Hematopoietic multipotent progenitor cell (in vitro differentiated cells): Measurements from ENCODE around the gene PALLD. TPM values are rescaled to one million over a fixed set of nuclear protein-coding genes. Genes with fewer than 3 reads are reported as not detected.

Source experiments
- DNase-seq, 3 donors: peaks; one replicate each; pipeline ENCODE4 v3.0.0-alpha.2; 2011 to 2015; ENCODE audit warnings: low read depth in 2 of 3, low spot score in 2 of 3
- total RNA-seq: library from RNA; depleted of rRNA; stranded (reverse); fragments of >200 nt; gene quantifications from one replicate; pipeline ENCODE4 v1.2.3, GENCODE V29; 2012

Gene PALLD
- total RNA-seq, 1 donor: 5.9 TPM

DNA sequence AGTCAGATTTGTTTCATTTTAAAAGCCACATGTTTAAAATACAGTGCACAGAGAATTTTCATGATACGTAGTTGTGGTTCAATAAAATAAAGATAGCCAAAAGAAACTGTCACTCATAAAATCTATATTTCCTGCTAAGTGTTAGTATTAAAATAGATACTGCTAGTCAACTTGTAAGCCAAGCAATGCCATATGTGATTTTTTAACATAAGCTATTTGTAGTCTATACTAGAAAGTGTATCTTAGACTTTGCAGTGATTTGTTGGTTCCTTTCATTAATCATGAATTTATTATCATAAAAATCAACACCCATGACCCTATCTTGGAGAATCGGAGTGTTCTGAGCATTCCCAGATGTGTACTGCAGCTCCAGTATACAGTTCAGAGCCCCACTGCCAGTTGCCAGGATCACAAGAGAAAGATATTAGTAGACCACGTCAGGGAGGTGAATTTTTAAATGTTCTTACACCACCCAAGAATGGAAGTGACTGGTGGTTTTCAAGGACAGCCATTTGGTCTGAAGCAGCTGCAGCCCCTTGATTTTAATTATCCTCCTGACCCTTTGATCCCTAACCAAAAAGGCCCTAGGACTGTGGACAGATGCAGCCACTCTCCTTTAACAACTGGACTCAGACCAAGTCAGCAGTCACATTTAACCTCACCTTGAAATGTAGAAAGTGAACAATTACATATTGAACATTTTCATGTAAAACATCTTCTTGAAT, 163.1 kb downstream of the PALLD start:
- DNase-seq: no peak

DNA sequence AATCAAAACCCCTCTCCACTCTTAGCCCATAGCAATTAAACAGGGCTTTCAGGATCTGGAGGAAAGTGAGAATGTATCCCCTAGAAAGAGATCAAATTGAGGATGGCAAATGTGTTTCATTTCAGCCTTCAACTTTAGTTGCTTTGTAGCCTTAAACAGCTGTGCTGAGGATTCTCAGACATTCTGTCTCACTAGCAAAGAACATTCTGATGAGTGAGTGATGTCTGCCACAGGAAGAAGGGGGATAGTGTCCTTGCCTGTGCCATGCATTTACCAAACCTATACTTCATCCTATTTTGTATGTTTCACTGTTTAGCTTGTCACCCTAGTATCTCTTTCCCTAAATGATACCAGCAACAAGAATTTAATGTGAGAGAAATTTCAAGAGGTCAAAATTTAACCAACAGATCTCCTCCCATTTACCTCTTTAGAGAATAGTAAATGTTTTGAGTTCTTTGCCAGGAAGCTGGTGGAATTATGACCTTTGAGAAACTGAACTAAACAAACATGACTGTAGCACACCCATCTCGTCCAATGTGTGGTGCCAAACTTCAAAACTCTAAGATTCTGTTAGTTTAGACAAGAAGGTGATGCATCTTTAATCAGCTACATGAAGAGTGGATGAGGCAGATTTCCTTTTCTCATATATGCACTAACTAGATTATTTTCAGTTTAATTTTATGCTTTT, 165.6 kb downstream of the PALLD start:
- DNase-seq: no peak

DNA sequence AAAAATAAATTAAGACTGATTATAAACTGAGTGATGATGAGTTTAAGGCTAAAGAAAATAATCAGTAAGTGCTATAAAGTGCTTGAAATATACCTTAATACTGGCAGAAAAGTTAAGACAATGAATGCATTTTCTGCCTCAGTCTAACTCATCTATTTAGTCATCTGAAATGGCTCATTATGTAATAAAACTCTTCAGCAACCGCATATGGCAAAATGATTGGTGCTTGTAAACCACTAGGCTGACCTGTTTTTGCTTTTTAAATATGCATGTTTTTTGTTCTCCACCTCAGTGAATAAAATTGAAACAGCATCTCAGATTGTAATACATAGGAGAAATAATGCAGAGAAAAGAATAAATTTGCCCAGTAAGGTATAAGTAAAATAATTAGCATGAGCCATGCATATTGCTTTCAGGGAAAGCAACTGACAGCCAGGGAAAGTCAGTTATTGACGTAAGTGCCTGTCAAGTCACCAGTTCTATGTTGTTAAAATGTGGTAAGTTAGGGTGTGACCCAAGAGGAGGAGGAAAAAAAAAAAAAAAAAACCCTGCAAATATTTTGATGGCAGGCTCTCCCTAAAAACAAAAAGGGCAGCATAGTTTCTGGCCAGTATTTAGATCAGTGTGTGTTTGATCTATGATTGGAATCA, 167.5 kb downstream of the PALLD start:
- DNase-seq: no peak

DNA sequence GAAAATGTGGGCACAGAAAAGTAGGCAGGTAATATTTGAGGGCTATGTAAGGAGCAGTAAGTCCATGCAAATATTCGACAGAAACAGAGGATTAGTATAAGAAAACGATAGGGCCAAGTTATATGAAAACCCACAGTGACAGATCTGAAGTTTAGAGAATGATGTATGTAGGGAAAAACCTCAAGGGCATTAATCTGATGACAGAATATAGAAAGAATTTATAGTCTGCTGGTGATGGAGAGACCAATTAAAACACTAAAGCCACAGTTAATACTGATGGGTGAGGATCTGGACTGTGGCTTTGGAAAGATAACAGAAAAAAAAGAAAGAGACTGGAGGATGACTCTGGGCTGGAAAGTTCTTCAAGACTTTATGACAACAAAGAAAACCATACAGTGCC, 169.7 kb downstream of the PALLD start:
- no peak for DNase-seq

DNA sequence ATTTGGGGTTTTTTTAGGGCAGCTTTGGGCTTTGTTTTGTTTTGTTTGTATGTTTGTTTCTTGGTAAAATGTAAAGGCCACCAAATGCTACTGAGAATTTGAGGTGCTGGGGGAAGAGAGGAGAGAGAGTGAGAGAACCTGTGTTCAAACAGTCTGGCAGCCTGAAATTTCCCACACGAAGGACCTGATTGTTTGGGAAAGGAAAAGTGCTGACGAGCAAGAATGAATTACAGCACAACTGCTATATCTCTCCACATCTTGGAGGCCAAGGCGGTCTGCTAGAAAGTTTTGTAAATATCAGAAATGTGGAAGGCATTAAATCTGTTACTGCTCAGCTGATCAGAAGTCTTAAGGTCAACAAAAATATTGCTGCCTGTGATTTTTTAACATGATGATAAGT, 170.5 kb downstream of the PALLD start:
- DNase-seq: no peak

DNA sequence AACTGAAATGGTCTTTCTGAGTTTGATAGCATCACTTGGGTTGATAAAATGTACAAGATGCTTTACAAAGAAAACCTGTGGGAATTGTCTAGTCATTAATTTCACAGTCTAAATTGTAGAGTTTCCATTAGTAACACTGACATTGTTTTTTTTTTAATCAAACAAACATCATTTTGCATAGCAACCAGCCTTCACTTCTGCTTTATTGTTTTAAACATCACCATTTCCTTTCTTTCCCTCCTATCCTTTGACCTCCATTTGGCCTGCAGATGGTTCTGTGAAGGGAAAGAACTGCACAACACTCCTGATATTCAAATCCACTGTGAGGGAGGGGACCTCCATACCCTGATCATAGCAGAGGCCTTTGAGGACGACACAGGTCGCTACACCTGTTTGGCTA, 171.1 kb downstream of the PALLD start:
- peak in 1 of 3 donors; percentile 55 for DNase-seq

DNA sequence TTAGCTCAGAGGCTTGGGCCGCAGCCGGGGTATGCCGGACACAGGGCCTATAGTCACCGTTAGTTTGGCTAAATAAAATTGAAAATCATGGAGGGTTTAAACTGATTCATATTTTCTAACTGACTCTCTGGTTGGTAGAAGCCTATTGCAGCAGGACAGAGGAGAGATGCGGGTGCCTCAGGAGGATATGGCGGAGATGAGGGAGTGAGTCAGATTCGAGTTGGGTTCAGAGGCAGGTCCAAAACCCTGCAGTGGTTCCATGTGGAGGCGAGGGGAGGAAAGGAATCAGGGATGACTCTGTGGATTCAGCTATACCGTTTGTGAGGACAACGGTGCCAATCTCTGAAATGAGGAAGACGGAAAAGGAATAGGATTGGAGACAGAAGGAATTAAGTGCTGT, 176.6 kb downstream of the PALLD start:
- no peak for DNase-seq

DNA sequence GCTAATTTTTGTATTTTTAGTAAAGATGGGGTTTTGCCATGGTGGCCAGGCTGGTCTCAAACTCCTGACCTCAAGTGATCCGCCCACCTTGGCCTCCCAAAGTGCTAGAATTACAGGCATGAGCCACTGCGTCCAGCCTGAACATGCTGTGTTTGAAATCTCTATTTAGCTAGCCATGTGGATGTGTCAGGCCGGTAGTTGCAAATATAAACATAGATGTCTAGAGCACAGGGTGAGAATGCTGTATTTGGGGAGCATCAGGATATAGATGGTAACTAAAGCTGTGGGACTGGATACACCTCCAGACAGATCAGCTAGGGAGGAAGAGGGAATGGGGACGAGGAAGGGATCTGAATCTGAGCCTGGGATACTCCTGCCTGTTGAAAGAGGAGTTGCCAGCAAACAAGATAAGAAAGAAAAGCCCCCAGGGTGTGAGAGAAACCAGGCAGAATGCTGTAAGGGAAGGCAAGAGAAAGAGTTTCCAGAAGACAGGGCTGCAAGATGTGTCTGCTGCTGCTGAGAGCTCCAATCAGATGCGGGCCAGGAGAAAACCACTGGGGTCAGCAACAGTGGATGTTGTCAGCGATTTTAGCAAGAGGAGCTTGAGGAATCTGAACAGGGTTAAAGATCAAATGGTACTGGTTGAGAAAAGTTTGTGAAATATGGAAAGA, 177.4 kb downstream of the PALLD start:
- no peak for DNase-seq

DNA sequence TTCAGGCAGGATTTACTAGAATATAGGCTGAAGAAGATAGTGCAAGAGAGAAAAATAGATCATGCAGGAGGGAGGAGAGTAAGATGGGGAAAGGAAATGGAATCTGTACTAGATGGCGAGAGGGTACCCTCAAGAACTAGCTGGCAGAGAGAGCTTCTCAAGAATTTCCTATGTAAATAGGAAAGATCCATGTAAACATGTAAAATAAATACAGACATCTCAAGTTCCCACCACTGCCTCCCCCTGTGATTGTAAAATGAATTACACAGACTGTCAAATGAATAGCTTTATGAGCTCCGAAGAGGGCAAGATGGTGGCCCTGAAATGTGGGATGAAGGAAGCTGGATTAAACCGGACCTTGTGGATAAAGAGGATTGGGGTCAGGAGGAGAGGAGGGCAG, 178.0 kb downstream of the PALLD start:
- no peak for DNase-seq

DNA sequence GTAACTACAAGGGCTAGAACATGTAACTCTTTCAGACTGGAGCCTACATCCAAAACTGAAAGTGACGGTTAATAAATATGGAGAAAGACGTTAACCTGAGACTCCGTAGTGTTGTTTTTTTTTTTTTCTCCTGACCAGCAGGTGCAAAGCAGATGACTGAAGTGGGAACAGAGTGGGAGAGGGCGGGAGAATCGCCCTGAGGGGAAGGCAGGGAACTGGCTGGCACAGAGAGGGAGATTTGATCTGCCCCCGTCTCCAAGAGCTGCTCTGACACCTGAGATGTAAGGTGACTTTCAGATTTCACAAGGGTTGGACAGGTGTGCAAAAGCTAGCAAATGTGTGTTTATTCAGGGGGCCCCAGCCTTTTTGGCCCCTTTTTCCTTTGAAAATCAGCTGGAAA, 180.2 kb downstream of the PALLD start:
- DNase-seq: no peak

DNA sequence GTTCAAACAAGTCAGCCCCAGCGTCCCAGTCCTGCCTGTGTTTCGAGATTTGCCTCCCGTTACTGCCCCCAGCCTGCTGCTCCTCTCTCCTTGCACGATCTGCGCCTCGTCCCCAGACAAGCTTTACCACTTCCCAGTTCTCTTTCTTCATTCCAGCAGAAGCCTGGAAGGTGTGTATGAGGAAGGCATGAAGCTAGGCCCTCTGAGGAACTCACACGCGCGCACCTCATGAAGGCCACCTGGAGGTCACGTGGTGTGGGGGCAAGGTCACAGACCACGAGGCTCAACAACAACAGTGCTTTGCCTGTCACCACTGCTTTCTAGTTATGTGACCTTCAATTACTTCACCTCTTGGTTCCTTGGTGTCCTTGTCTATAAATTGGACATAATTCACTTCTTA, 181.0 kb downstream of the PALLD start:
- no peak for DNase-seq

DNA sequence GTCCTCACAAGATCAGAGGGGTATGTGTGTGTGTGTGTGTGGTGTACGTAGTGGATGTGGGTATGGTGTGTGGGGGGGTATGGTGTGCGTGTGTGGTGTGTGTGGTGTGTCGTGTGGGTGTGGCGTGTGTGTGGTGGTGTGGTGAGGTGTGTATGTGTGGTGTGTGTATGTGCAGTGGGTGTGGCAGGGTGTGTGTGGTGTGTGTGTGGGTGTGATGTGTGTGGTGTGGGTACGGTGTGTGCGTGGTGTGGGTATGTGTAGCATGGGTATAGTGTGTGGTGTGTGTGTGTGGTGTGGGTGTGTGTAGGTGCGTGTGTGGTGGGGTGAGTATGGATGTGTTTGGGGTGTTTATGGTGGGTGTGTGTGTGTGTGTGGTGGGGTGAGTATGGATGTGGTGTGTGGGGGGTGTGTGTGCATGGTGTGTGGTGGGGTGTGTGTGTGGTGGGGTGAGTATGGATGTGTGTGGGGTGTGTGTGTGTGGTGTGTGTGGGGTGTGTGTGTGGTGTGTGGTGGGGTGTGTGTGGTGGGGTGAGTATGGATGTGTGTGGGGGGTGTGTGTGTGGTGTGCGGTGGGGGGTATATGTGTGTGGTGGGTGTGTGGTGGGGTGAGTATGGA, 182.0 kb downstream of the PALLD start:
- DNase-seq: no peak

DNA sequence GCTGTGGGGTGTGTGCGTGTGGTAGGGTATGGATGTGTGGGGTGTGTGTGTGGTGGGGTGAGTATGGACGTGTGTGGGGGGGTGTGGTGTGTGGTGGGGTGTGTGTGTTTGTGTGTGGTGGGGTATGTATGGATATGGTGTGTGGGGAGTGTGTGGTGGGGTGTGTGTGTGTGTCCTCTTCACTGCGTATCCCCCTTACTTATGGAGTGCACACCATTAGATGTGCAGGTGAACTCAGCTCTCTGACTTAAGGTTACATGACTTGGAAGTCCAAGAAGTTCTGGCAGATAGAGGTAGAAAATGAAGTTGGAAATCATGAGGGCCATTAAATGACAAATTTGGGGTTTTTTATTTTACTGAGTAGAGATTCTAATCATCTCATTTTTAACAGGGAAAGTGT, 182.5 kb downstream of the PALLD start:
- DNase-seq: no peak

DNA sequence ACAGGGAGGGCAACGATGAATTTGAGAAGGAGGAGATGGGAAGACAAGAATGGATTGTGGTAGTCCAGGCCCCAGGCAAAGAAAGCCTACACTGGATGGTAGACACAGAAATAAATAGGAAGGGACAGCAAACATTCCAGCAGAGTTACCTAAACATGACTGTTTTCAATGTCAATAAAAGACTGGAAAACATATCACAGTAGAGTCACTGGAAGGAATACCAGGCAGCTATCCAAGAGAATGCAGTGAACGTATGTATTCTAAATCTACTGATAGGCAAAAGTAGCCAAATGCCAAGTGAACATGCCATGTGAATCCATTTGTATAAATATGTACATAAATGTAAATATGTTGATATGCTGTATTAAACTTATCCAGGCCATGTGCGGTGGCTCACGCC, 183.0 kb downstream of the PALLD start:
- DNase-seq: no peak

DNA sequence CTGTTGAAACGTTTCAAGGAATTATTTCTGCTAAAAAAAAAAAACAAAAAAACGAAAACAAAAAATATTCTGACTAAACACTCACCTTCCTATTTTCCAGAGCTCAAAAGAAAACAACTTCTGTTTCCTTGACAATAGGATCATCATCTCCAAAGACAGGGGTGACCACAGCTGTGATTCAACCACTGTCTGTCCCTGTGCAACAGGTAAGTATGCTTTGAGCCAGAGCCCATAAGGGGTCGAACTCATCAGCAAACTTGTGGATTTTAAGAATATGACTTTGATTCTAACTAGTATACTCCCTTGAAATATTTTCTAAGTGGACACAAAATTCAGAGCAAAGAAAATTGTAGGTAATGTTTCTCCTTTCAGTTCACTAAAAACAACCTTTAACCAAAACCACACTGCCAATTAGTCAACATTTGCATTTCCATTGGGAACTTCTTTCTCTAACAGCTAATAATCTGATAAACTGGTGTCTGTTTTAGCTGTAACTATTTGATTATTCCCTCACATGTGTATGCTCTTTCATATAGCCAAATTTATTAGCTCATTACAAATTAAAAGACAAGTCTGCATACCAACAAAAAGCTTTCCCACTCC, 186.1 kb downstream of the PALLD start:
- no peak for DNase-seq

DNA sequence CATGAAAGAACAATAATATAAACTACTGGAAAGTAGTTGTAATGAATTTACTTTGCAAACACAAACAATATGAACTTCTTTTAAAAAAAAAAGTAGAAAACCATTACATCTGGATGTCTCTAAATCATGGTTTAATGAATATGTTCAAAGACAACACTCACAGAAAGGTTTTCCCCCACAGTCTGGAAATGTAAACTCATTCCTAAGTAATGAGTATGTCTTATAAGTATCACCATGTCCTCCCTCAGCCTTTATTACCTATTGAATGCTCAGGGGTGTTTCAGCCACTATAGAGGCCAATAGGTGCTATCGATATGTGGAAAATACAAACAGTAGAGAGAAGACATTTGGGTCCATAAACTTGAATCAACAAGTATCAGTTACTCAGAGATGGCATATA, 186.7 kb downstream of the PALLD start:
- no peak for DNase-seq

DNA sequence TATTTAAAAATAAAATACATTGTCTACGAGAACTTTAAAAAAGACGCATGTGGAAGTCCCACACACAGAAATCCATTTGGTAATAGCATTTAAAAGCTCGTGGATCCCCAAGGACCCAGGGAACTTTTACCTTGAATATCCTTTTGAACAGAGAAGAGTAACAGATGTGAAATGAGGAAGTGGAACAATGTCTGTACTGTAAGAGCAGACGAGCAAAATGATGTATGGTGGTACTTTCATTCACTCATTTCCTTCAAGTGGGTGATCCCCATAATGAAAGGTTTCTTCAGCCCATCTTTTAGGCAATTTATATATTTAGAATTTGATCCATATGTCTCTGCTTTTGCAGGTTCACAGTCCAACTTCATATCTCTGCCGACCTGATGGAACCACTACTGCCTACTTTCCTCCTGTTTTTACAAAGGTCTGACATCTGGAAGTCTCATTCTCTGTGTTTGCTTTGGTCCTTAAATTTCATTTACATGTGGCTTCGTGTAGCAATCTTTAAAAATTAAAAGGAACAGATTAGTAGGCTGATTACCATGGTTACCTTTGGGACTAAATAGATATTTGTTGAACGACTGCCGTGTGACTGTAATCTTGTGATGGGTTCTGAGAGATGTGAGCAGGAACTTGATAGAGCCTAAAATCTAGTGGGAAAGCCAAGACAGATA, 188.4 kb downstream of the PALLD start:
- peak in 1 of 3 donors; percentile 34 for DNase-seq

DNA sequence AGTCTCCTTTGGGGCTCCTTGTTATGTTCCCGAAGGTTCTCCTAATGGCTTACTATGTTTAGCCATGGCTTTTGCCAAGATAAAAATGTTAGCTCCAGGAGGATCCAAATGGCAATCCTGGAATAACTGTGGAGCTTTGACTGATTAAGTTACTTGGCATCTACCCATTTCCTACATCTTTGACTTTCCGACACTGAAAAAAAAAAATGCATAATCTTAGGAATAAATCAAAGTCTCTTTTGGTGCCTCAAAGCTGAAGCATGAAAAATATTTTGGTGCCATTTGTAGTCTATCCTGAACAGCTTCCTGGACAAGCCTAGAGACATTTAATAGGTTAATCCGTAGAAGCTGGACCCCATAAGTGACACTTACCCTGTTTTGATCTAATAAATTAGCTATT, 191.7 kb downstream of the PALLD start:
- no peak for DNase-seq

DNA sequence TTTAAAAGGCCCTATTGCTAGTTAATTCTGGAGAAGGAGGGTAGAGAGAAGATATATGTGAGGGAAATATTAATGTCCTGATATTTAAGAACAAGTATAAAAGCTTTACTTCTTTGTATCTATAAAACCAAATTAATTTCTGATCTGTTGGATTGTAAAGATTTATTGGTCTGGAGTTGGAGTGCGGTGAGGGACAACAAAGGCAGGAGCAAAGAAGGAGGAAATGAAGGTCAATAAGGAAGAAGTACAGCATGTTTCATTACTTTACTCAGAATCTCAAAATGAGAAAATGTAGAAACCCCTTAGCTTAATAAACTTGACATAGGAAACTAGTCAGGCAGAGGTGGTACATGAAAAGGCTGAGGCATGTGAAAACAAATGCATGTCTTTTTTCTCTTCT, 192.9 kb downstream of the PALLD start:
- DNase-seq: no peak

DNA sequence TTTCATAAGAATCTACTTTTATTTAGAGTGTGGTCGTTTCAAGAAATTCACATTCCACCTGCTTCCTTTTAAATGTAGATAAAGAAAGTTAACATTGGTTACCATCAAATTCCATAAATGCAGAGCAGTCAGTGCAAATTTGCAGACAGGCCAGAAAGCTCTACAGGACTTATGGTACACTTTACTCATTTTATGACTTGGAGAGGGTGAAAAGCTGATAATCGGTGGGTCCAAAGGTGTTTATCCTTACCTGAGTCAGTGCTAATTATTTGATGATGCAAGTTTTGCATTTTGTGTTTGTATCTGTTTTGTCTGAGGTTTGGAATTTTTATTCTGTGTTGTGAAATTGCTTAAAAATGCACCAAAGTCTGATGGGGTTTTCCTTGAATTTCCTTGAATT, 193.3 kb downstream of the PALLD start:
- peak in 1 of 3 donors; percentile 49 for DNase-seq
